ENCODE results near the gene PTPRG.

The PTPRG gene

GRCh38 chr3:61625429-61625828 lies 64.1 kb downstream of the PTPRG start:
- DNase-seq = no peak

- DNase-seq = no peak
Measured at GRCh38 chr3:61626484-61626883, 65.1 kb downstream of the PTPRG start.

- DNase-seq = no peak
Measured at GRCh38 chr3:61627768-61628185, 66.4 kb downstream of the PTPRG start.

- DNase-seq = no peak
Measured at GRCh38 chr3:61628636-61629035, 67.3 kb downstream of the PTPRG start.

- DNase-seq = no peak
Measured at GRCh38 chr3:61629442-61629841, 68.1 kb downstream of the PTPRG start.

- DNase-seq = no peak
Measured at GRCh38 chr3:61631108-61631769, 69.9 kb downstream of the PTPRG start.

GRCh38 chr3:61632568-61633175 lies 71.3 kb downstream of the PTPRG start:
- no peak for DNase-seq

GRCh38 chr3:61634678-61635077 lies 73.3 kb downstream of the PTPRG start:
- DNase-seq = no peak

GRCh38 chr3:61637088-61638051 lies 76.0 kb downstream of the PTPRG start:
- DNase-seq = no peak

GRCh38 chr3:61638741-61639140 lies 77.4 kb downstream of the PTPRG start:
- no peak for DNase-seq

GRCh38 chr3:61639991-61640390 lies 78.6 kb downstream of the PTPRG start:
- DNase-seq = no peak

- DNase-seq = no peak
Measured at GRCh38 chr3:61645148-61645547, 83.8 kb downstream of the PTPRG start.

GRCh38 chr3:61646360-61646759 lies 85.0 kb downstream of the PTPRG start:
- DNase-seq = no peak

- no peak for DNase-seq
Measured at GRCh38 chr3:61646851-61647525, 85.6 kb downstream of the PTPRG start.

- no peak for DNase-seq
Measured at GRCh38 chr3:61648481-61648880, 87.1 kb downstream of the PTPRG start.

- DNase-seq = no peak
Measured at GRCh38 chr3:61649381-61650170, 88.2 kb downstream of the PTPRG start.

- DNase-seq = no peak
Measured at GRCh38 chr3:61650276-61650675, 88.9 kb downstream of the PTPRG start.

GRCh38 chr3:61650719-61651410 lies 89.5 kb downstream of the PTPRG start:
- DNase-seq = no peak

GRCh38 chr3:61657689-61658088 lies 96.3 kb downstream of the PTPRG start:
- DNase-seq = no peak

- DNase-seq = no peak
Measured at GRCh38 chr3:61662861-61663260, 101.5 kb downstream of the PTPRG start.

- no peak for DNase-seq
Measured at GRCh38 chr3:61663356-61664104, 102.2 kb downstream of the PTPRG start.
